Peyer's patch (tissue), 4 donors: ENCODE data around the gene TMEM242. TPM values are rescaled to one million over a fixed set of nuclear protein-coding genes. Genes with fewer than 3 reads are reported as not detected.

Experiments used
- DNase-seq, 3 donors: peaks; one replicate each; pipeline ENCODE4 v3.0.0-alpha.2; 2017 to 2019
- H3K27ac ChIP-seq, 4 donors: fragments of 200-600 bp; sonication (generic); one replicate each; pipeline ENCODE4 v1.5.1; 2016 to 2019
- H3K27me3 ChIP-seq, 2 donors: fragments of 200-600 bp; sonication (generic); one replicate each; pipeline ENCODE4 v1.5.1; 2019
- H3K36me3 ChIP-seq, 3 donors: fragments of 200-600 bp; sonication (generic); one replicate each; pipeline ENCODE4 v1.5.1; 2016 to 2019
- H3K4me1 ChIP-seq, 4 donors: fragments of 200-600 bp; sonication (generic); one replicate each; pipeline ENCODE4 v1.5.1; 2016 to 2019
- H3K4me3 ChIP-seq, 4 donors: fragments of 200-600 bp; sonication (generic); 1 replicate in 3 of 4; 2 replicates in 1 of 4; pipeline ENCODE4 v1.5.1; 2016 to 2019; ENCODE audit warnings: mild to moderate bottlenecking in 1 of 4
- H3K9me3 ChIP-seq, 4 donors: fragments of 200-600 bp; sonication (generic); one replicate each; pipeline ENCODE4 v1.5.1; 2016 to 2019; ENCODE audit warnings: mild to moderate bottlenecking in 1 of 4
- CTCF ChIP-seq, 6 experiments: fragments of 450-650 bp in 4 of 6; fragments of 200-600 bp in 2 of 6; sonication (generic) in 1 of 6; IDR thresholded peaks; one replicate each; pipeline ENCODE4 v1.5.1; 2017 to 2019; ENCODE audit warnings: antibody characterized with exemption in 6 of 6, mild to moderate bottlenecking in 3 of 6, moderate library complexity in 1 of 6
- POLR2A ChIP-seq, 2 donors: fragments of 450-650 bp; IDR thresholded peaks; one replicate each; pipeline ENCODE4 v1.5.1; 2017; ENCODE audit warnings: antibody characterized with exemption in 2 of 2, mild to moderate bottlenecking in 2 of 2, moderate library complexity in 2 of 2
- total RNA-seq, 4 donors: library from RNA; depleted of rRNA; stranded (reverse); fragments of >200 nt; gene quantifications; one replicate each; pipeline ENCODE4 v1.1.0, GENCODE V29; 2016

The TMEM242 gene
- total RNA-seq, 4 donors from 2014 or later, result 3.3 to 9.4 (median 4.9) TPM

- Histone ChIP-seq H3K36me3 (no peaks in the 10 kb centered on the region), H3K27me3 (no peaks in the 10 kb centered on the region), H3K4me1 (peaks cover 0 to 9% (median 3%) of the 10 kb centered on the region in 4 donors), H3K27ac (peak overlapping the region in 1 of 4 donors; percentile 13), H3K9me3 (no peaks in the 10 kb centered on the region), H3K4me3 (no peak overlapping the region)
- DNase-seq, result peak in 2 of 3 donors; percentile 14 to 43
- TF ChIP-seq POLR2A (IDR thresholded peaks at IDR 0.05), result no peak
- no peak for TF ChIP-seq CTCF (IDR thresholded peaks at IDR 0.05)
These were observed 54.5 kb downstream of the TMEM242 start for GRCh38 chr6:157268835-157269234.

GRCh38 chr6:157268396-157268795 lies 54.9 kb downstream of the TMEM242 start:
- TF ChIP-seq CTCF (IDR thresholded peaks at IDR 0.05) (no peak), POLR2A (IDR thresholded peaks at IDR 0.05) (no peak)
- no peaks in the 10 kb centered on the region for H3K36me3 ChIP-seq
- H3K4me1 ChIP-seq, result peaks cover 0 to 9% (median 0%) of the 10 kb centered on the region in 4 donors
- H3K9me3 ChIP-seq, result no peaks in the 10 kb centered on the region
- no peaks in the 10 kb centered on the region for H3K27me3 ChIP-seq
- H3K4me3 ChIP-seq, result no peak overlapping the region
- H3K27ac ChIP-seq, result no peak overlapping the region
- DNase-seq, result peak in 2 of 3 donors; percentile 37 to 42

GRCh38 chr6:157267654-157268053 lies 55.7 kb downstream of the TMEM242 start:
- Histone ChIP-seq H3K27ac (no peak overlapping the region), H3K4me3 (no peak overlapping the region), H3K4me1 (peaks cover 0 to 9% (median 0%) of the 10 kb centered on the region in 4 donors), H3K27me3 (no peaks in the 10 kb centered on the region), H3K36me3 (no peaks in the 10 kb centered on the region), H3K9me3 (no peaks in the 10 kb centered on the region)
- no peak for TF ChIP-seq CTCF (IDR thresholded peaks at IDR 0.05)
- no peak for TF ChIP-seq POLR2A (IDR thresholded peaks at IDR 0.05)
- peak in 2 of 3 donors; percentile 12 to 37 for DNase-seq

- H3K4me1 ChIP-seq, result peaks cover 0 to 9% (median 0%) of the 10 kb centered on the region in 4 donors
- no peak overlapping the region for H3K27ac ChIP-seq
- H3K4me3 ChIP-seq, result no peak overlapping the region
- no peaks in the 10 kb centered on the region for H3K9me3 ChIP-seq
- peak in 2 of 3 donors; percentile 30 to 36 for DNase-seq
- no peaks in the 10 kb centered on the region for H3K36me3 ChIP-seq
- TF ChIP-seq POLR2A (IDR thresholded peaks at IDR 0.05) (no peak), CTCF (IDR thresholded peaks at IDR 0.05) (no peak)
- H3K27me3 ChIP-seq, result no peaks in the 10 kb centered on the region
These were observed 56.2 kb downstream of the TMEM242 start for GRCh38 chr6:157267109-157267611.

- no peaks in the 10 kb centered on the region for H3K9me3 ChIP-seq
- no peak overlapping the region for H3K4me3 ChIP-seq
- H3K4me1 ChIP-seq, result peaks cover 0 to 9% (median 0%) of the 10 kb centered on the region in 4 donors
- peak in 1 of 3 donors; percentile 35 for DNase-seq
- H3K27ac ChIP-seq, result no peak overlapping the region
- no peaks in the 10 kb centered on the region for H3K27me3 ChIP-seq
- TF ChIP-seq POLR2A (IDR thresholded peaks at IDR 0.05) (no peak), CTCF (IDR thresholded peaks at IDR 0.05) (no peak)
- no peaks in the 10 kb centered on the region for H3K36me3 ChIP-seq
These were observed 56.8 kb downstream of the TMEM242 start for GRCh38 chr6:157266274-157267101.
